ENCODE results near the gene IKZF3.
A peak's percentile ranks its signal among the peaks of the same experiment; 100 is the strongest.
"Not testable (repeated sequence)": the region's sequence is repeated elsewhere in the genome, so short reads cannot be mapped to it uniquely, and the experiment has no call there.

Gene IKZF3

DNA sequence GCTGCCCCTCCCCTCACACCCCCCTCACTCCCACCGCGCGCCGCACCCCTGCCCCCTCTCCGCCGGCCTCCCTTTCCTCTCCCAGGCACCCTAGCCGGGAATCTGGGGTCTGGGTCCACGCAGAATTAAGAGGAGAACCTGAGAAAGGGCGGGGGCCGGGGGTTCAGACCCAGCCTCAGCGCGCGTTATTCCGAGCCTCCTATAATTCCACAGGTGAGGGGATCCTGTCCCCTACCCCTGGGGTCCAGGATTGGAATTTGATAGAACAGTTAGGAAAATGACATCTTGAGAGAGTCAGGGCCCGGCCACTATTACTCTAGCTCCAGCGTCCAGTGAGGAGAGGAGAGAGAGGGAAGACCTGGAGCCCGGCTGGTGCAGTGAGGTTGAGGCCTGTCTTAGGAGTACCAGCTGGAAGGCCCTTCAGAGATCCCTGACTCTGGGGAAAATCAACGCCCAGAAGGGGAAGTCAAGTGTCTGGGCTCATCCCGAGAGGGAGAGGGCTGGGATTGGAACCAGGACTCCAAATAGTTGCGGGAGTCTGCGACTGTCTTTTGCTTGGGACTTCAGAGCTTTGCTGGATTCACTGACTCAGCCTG is 109.1 kb downstream of the IKZF3 start:
- no peak for DNase-seq (ENCODE audit: low read depth)

DNA sequence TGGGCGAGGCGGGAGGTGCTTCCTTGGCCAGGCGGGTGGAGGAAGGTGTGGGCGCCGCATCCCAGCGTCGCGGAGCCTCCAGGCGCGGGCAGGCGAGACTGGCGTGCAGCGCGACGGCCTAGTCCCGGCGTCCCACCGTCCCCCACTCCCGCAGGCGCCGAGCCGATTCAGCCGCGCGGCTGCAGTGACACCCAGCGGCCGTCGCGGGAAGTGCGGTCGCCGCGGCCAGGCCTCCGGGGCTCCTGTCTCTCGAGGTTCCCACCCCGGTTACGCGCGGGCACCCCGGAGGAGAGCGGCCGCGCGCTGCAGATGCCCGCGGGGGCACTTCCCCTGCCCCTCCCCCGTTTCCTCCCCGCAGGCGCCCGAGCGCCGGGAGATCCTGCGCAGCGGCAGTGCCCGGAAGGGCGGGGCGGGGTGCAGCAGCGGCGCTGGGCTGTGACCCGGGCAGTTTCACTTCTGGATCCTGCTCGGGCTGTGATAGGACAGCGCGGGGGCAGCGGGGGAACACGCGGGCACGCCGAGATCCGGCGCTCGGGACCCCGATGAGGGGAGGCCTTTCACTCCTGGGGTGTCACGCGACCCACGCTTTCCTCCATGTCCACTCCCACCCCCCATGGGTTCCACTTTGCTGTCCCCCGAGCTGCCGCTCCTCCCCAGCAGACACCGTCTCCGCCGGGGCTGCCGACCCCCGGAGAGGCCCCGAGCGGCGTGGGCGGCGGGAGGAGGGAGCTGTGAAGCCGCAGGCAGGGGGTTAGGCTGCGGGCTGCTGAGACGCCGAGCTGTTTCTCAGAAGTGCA is 109.8 kb downstream of the IKZF3 start:
- peak; percentile 92 for DNase-seq (ENCODE audit: low read depth)

DNA sequence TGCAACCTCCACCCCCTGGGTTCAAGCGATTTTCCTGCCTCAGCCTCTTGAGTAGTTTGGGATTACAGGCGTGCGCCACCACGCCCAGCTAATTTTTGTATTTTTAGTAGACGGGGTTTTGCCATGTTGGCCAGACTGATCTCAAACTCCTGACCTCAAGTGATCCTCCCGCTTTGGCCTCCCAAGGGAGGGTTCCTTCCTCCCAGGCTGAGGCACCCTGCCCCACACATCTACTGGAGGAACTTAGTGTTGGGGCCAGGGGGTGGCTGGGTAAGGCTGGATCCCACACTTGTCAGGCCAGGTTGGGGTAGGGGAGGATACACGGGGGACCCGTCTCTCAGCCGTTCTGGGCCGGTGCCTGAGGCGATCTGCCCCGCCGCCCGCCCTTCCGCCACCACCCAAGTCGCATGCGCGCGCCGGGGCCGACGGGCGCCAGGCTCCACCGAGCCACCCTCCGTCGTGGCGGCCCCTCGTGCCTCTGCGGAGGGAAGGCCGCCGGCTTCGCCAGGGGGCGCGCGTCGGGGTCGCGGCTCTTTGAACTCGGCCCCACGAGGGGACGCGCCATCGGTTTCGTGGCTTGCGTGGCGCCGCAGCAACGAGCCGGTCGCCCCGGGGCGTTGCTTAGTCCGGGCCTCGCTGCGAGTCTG is 110.5 kb downstream of the IKZF3 start:
- peak; percentile 67 for DNase-seq (ENCODE audit: low read depth)

DNA sequence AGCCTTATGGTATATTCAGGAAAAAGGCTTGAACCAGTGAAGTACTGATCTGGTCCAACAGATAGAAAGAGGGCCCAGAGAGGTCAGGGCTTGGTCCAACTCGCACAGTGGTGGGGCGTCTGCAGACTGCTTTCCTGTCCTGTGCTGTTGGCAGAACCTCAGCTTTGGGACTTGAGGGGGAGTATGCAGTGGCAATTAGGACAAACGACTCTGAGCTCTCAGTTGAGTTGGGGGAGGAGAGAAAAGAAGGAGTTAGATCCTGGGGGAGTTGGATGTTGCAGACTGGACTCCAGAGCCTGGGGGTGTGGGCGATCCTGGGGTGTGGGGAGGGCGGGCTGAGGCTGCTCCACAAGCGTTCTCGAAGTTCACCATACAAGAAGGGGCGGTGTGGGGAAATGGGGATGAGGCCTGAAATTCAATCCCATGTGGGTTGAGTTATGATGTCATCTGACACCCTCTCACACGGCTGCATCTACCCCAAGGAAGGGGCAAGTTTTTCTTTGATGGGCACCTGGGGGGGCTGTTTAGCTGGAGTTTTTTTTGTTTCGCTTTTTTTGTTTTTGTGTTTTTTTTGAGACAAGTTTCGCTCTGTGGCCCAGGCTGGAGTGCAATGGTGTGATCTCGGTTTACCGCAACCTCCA is 111.8 kb downstream of the IKZF3 start:
- no peak for DNase-seq (ENCODE audit: low read depth)

DNA sequence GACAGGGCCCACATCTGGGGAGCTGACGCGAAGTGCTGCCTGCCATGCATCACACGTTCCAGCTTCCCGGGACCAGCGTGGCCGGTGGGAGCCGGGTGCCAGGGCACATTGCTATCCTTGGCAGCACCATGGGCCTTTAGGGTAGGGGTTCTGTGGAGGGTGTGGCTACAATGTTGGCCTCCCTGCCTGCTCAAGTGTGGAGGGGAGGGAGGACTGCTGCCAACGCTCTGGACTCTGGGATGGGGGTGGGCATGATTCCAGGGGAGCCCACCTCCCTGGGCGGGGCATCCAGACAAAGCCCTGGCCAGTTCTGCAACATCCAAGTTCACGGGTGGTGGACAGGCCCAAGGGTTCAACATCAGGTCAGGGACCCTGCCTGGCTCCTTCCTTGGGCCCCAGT is 112.5 kb downstream of the IKZF3 start:
- DNase-seq (ENCODE audit: low read depth): no peak

DNA sequence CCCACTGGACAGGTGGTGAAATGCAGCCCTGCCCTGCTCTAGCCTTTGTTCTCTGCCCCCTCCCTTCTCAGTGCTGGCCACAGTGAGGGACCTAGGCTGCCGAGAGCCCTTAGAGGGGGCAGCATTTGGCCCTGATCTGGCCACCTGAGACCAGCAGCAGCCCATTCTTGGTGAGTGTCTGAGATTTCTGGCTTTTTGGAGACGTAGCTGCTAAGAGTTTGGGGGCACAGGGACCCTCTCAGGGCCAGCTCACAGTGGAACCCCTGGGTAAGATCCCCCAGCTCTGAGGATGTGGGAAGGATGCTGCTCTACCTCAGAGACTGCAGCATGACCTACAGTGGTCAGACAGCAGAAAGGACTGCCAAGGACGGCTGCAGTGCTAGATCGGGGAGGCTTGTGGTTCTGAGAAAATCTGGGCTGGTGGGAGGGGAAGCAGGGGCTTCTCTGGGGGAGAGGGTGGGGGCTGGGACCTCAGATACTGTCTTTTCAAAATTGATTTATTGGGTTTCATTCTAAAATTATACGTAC is 113.0 kb downstream of the IKZF3 start:
- DNase-seq (ENCODE audit: low read depth): no peak

DNA sequence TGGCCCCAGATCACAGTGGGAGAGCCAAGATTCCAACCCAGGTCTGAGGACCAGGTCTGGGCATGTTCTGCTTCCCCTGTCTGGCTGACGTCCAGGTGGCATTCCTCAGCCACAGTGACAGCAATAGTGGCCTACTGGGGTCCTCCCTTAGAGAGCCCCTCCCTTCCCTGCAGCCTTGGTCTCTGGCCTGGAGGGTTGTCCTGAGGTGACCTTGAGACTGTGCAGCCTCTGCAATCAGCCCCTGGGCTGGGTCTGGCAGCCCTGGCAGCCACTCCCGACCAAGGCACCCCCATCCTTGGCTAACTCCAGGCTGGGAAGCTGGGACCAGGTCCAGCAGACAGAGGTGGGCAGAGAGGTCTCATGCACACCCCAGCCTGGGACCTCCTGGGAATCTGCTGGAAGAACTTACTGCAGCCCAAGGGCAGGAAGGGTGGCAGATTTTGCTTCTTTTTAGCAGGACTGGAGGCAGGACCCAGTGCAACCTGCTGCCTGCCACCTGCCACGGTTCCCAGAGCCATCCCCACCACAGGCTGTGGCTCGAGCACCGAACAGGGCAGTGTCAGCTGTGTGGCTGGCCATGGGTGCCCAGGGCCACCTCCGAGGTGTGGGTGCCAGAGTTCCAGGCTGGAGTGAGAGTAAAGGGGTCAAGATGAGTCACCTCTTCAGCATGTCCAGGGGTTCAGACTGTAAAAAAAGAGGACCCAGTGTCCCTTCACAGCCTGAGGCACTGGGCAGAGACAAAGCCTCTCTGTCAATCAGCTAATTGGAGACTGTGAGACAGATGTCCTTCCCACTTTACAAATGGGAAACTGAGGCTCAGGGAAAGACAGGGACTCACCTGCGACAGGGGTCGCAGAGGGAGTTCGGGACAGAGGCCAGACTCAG is 113.7 kb downstream of the IKZF3 start:
- DNase-seq (ENCODE audit: low read depth): no peak

DNA sequence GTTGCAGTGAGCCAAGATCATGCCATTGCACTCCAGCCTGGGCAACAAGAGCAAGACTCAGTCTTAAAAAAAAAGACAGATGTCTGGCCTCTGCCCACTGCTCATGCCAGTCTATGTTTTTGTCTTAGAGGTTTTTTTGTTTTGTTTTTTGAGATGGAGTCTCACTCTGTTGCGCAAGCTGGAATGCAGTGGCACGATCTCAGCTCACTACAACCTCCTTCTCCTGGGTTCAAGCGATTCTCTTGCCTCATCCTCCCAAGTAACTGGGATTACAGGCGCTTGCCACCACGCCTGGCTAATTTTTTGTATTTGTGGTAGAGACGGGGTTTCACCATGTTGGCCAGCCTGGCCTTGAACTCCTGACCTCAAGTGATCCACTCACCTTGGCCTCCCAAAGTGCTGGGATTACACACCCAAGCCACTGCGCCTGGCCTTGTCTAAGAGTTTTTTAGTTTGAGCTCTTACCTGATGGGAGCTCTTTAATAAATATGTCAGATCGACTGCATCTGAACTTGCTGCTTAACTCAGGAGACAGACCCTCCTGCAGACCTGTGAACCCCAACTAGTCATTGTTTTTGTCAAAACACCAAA is 115.6 kb downstream of the IKZF3 start:
- DNase-seq (ENCODE audit: low read depth): not testable (repeated sequence)

DNA sequence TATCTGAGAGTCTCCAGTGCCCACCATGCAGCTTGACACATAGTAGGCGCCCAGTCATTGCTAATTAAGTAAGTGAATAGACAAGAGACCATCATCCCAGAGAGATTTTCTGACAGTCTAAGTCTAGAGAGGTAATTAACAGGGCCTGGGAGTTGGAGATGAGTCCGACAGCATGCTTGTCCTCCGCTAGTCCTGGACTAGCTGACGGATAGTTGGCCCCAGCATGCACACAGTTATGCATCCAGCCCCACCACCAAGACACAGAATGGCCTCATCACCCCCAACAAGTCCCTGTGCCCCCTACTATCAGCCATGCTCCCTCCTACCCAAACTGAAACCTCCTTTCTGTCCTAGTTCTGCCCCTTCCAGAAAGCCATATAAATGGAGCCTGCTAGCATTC is 116.4 kb downstream of the IKZF3 start:
- DNase-seq (ENCODE audit: low read depth): no peak

DNA sequence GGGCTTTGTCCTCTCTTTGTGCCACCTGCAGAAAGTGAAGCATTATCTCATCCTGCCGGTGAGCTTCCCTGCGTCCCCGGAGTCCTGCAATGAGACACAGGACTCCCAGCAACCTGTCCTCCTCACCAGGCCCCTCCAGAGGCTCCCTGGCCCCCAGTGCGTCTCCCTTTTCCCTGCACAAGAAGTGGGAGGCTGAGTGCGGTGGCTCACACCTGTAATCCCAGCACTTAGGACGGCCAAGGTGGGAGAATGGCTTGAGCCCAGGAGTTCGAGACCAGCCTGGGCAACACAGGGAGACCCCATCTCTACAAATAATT is 118.0 kb downstream of the IKZF3 start:
- no peak for DNase-seq (ENCODE audit: low read depth)

DNA sequence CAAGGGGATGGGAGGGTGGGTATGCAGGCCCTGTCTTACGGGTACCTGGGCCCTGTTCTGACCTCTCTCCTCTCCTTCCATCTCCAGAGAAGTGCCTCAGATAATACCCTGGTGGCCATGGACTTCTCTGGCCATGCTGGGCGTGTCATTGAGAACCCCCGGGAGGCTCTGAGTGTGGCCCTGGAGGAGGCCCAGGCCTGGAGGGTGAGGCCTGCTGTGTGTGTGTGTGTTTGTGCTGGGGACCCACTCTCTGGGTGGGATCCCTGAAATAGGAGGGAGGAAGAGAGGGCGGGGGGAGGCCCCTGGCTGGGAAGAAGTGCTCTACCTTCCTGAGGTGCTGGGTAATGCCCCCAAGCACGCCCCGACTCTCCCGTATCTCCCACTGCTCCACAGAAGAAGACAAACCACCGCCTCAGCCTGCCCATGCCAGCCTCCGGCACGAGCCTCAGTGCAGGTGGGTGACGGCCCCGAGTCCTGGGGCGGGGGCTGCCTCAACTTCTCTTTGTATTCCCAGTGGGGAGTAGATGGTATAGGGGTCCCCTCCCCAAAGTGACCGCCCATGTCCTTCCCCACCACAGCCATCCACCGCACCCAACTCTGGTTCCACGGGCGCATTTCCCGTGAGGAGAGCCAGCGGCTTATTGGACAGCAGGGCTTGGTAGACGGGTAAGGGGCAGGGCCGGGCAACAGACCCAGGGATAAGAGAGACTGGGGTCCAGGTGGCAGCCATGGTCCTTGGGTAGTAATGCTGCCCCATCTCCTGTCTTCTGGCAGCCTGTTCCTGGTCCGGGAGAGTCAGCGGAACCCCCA is 118.6 kb downstream of the IKZF3 start:
- DNase-seq (ENCODE audit: low read depth): no peak

DNA sequence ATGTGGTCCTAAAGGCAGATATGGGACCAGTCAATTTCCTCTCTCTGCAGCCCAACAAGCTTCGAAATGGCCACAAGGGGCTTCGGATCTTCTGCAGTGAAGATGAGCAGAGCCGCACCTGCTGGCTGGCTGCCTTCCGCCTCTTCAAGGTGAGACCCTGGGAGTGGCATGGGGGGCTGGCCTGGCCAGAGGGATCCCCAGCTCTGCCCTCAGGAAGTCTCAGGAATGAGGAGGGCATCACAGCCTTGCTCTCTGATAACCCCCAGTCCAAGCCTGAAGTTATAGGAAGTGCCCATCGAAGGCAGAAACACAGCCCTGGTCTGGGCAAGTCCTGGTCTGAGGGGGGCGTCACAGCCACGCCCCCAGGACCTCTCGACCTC is 119.3 kb downstream of the IKZF3 start:
- DNase-seq (ENCODE audit: low read depth): no peak

DNA sequence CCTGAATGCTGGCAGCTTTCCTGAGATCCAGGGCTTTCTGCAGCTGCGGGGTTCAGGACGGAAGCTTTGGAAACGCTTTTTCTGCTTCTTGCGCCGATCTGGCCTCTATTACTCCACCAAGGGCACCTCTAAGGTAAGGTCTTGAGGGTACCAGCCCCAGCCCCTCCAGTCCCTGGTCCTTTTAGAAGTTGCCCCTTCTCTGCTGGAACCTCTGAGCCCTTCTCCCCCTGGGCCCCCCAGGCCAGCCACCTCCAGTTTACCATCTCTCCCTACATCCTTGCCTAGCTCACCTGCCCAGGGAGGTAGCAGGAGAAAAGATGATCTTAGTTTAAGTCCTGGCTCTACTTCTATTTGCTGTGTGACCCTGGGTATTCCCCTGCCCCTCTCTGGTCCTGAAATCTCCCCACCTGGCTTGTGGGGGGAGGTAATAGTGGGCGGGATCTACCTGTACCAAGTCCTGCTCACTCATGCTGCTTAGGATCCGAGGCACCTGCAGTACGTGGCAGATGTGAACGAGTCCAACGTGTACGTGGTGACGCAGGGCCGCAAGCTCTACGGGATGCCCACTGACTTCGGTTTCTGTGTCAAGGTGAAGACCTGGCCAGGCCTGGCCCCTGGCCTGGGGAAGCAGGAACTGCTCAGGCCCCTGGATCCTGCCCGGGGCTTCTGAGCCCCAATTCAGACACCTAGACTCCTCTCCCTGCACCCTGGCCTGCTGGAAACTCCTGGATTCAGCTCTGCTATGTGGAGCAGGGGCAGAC is 119.9 kb downstream of the IKZF3 start:
- DNase-seq (ENCODE audit: low read depth): no peak

DNA sequence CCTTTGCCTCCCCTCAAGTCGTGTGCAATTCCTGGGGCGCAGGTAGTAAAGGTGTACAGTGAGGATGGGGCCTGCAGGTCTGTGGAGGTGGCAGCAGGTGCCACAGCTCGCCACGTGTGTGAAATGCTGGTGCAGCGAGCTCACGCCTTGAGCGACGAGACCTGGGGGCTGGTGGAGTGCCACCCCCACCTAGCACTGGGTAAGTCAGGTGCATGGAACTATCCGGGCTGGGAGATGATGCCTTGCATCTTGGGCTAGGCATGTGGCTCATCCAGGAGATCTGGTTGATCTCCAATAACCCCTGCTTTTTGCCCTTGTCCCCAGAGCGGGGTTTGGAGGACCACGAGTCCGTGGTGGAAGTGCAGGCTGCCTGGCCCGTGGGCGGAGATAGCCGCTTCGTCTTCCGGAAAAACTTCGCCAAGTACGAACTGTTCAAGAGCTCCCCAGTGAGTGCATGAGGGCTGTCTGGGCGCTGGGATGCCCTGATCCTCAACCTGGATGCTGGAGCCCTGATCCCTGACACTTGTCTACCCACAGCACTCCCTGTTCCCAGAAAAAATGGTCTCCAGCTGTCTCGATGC is 121.2 kb downstream of the IKZF3 start:
- DNase-seq (ENCODE audit: low read depth): no peak

DNA sequence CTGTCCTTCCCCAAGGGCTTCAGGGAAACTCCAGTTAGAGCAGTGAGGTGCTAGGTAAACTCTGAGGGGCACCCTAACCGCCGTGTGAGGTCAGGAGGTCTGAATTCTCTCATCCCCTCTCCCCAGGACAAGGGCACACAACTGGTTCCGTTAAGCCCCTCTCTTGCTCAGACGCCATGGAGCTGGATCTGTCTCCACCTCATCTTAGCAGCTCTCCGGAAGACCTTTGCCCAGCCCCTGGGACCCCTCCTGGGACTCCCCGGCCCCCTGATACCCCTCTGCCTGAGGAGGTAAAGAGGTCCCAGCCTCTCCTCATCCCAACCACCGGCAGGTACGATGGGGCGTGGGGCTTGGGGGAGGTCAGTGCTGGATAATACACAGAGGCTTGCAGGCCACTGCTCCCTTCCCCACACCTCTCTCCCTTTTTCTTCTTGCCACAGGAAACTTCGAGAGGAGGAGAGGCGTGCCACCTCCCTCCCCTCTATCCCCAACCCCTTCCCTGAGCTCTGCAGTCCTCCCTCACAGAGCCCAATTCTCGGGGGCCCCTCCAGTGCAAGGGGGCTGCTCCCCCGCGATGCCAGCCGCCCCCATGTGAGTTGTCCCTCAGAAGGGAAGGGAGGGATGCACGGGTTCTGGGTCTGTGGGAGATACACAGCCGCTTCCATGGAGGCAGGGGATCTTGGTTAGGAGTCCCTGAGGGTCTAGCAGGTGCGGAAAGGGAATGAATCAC is 121.8 kb downstream of the IKZF3 start:
- no peak for DNase-seq (ENCODE audit: low read depth)

DNA sequence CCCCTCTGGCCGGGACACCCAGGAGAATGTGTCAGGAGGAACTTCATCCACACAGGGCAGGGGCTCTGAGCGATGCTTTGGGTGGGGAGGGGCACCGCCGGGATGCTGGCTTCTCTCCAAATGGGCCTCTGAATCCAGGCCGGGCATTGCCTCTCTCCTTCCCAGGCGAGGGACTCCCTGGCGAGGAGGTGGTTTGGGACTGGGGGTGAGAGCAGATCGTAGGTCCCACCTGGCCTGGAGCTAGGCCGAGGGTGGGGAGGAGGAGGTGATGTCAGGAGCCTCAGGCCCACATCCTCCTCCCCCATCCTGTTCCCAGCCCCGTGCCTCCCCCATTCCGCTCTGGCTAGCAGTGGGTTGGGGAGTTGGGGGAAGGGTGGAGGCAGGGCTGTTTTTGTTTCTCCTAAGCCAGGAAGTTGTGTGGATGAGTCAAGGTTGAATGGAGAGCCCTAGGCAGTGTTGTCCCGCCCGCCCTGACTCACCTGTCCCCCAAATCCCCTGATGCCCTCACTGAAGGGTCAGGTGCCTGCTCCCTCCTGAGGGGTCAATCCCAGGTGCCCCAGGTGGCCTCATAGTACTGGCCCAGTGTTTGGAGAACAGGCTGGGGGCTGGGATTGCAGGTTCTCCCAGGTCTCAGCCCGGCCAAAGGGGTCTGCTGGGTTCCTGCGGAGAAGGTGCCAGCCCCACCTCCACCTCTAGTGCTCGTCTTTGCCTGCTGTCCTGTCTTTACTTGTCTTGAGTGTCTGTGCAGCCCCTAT is 123.6 kb downstream of the IKZF3 start:
- no peak for DNase-seq (ENCODE audit: low read depth)

DNA sequence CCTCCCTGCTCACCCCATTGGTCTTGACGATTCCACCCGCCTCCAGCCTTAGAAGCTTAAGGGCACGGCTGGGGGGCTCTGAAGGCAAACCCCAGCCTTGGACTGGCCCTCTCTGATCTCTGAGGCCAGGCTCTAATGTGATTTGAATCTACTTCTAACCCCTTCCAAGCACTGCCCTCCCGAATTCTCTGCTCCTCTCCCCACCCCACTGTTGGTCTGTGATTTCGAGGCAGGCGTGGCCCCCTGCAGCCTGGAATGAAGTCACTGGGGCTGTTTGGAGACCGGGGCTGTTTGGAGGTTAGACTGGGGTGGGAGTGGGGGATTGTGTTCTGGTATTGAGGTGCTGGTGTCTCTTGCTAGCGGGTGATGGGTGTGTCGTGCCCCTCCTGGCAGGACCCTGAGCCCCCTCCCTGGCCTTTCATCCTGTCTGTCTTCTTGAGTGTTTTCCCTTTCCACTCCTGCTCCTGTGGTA is 124.2 kb downstream of the IKZF3 start:
- DNase-seq (ENCODE audit: low read depth): no peak
